Immature natural killer cell (primary cell): ENCODE data around the gene COX7A2L. TPM values are rescaled to one million over a fixed set of nuclear protein-coding genes. Genes with fewer than 3 reads are reported as not detected.
"Not testable (repeated sequence)": the region's sequence is repeated elsewhere in the genome, so short reads cannot be mapped to it uniquely, and the experiment has no call there.

Experiments used
- DNase-seq, 3 donors: peaks; one replicate each; pipeline ENCODE4 v3.0.0; 2022; ENCODE audit warnings: mixed read lengths in 1 of 3
- H3K27ac Mint-ChIP-seq, 6 donors: one replicate each; pipeline ENCODE4 v1.8.0; 2020; ENCODE audit warnings: mixed read lengths in 6 of 6, mild to moderate bottlenecking in 5 of 6, inconsistent platforms in 4 of 6, moderate library complexity in 3 of 6
- H3K27me3 Mint-ChIP-seq, 3 donors: one replicate each; pipeline ENCODE4 v1.8.0; 2020 to 2021; ENCODE audit warnings: low read depth in 3 of 3, mild to moderate bottlenecking in 3 of 3, mixed read lengths in 3 of 3, moderate library complexity in 3 of 3, inconsistent platforms in 1 of 3
- H3K36me3 Mint-ChIP-seq, 3 donors: one replicate each; pipeline ENCODE4 v1.8.0; 2020; ENCODE audit warnings: mixed read lengths in 3 of 3, inconsistent platforms in 2 of 3, mild to moderate bottlenecking in 2 of 3
- H3K4me1 Mint-ChIP-seq, 2 donors: one replicate each; pipeline ENCODE4 v1.8.0; 2020; ENCODE audit warnings: inconsistent platforms in 2 of 2, mild to moderate bottlenecking in 2 of 2, mixed read lengths in 2 of 2, moderate library complexity in 1 of 2
- H3K4me3 Mint-ChIP-seq, 5 donors: one replicate each; pipeline ENCODE4 v1.8.0; 2020; ENCODE audit warnings: mild to moderate bottlenecking in 5 of 5, mixed read lengths in 5 of 5, inconsistent platforms in 3 of 5, moderate library complexity in 3 of 5
- H3K9me3 Mint-ChIP-seq, 6 donors: one replicate each; pipeline ENCODE4 v1.8.0; 2020; ENCODE audit warnings: mild to moderate bottlenecking in 6 of 6, mixed read lengths in 6 of 6, inconsistent platforms in 4 of 6, moderate library complexity in 3 of 6
- polyA plus RNA-seq, 3 donors: library from polyadenylated mRNA; unstranded; fragments of 300-500 nt; fragmentation: Illumina TruSeq; gene quantifications; one replicate each; pipeline ENCODE4 v1.2.3, GENCODE V29; 2021

COX7A2L gene
- polyA plus RNA-seq, 3 donors from 2014 or later = 172 to 205 (median 202) TPM

- Mint-ChIP-seq H3K4me1 (peaks cover 60 to 77% of the 10 kb centered on the region in 2 donors), H3K9me3 (no peaks in the 10 kb centered on the region)
These were observed 1.6 kb downstream of the COX7A2L start for GRCh38 chr2:42359304-42359964.

GRCh38 chr2:42353792-42354429 lies 7.1 kb downstream of the COX7A2L start:
- Mint-ChIP-seq H3K36me3 (peaks cover 0 to 17% (median 6%) of the 10 kb centered on the region in 3 donors), H3K4me1 (peaks cover 49 to 67% of the 10 kb centered on the region in 2 donors), H3K27ac (peak overlapping the region; percentile 4 to 63 (median 41)), H3K27me3 (no peaks in the 10 kb centered on the region), H3K9me3 (no peaks in the 10 kb centered on the region), H3K4me3 (no peak overlapping the region)
- no peak for DNase-seq

More at GRCh38 chr2:42359304-42359964, 1.6 kb downstream of the COX7A2L start:
- DNase-seq = peak; percentile 9 to 25 (median 15)
- H3K36me3 Mint-ChIP-seq = no peaks in the 10 kb centered on the region
- peaks cover 0 to 15% (median 8%) of the 10 kb centered on the region in 3 donors for H3K27me3 Mint-ChIP-seq
- H3K4me3 Mint-ChIP-seq = peak overlapping the region; percentile 87 to 96 (median 92)
- peak overlapping the region; percentile 95 to 97 (median 96) for H3K27ac Mint-ChIP-seq

GRCh38 chr2:42351864-42352263 lies 9.2 kb downstream of the COX7A2L start:
- Mint-ChIP-seq H3K4me1 (peaks cover 38 to 52% of the 10 kb centered on the region in 2 donors), H3K27ac (no peak overlapping the region), H3K36me3 (peaks cover 6 to 30% (median 16%) of the 10 kb centered on the region in 3 donors), H3K4me3 (no peak overlapping the region), H3K27me3 (no peaks in the 10 kb centered on the region), H3K9me3 (no peaks in the 10 kb centered on the region)
- DNase-seq = no peak

GRCh38 chr2:42350434-42351063 lies 10.5 kb downstream of the COX7A2L start:
- Mint-ChIP-seq H3K4me1 (peaks cover 34 to 41% of the 10 kb centered on the region in 2 donors), H3K4me3 (no peak overlapping the region), H3K9me3 (no peaks in the 10 kb centered on the region), H3K36me3 (peaks cover 9 to 35% (median 16%) of the 10 kb centered on the region in 3 donors), H3K27me3 (no peaks in the 10 kb centered on the region), H3K27ac (peak overlapping the region in 1 of 6 donors; percentile 23)
- DNase-seq = no peak

- Mint-ChIP-seq H3K36me3 (peaks cover 13 to 37% (median 19%) of the 10 kb centered on the region in 3 donors), H3K4me1 (peaks cover 17 to 24% of the 10 kb centered on the region in 2 donors), H3K27me3 (no peaks in the 10 kb centered on the region), H3K27ac (peak overlapping the region in 2 of 6 donors; percentile 52 to 53), H3K9me3 (no peaks in the 10 kb centered on the region), H3K4me3 (no peak overlapping the region)
- no peak for DNase-seq
These were observed 12.8 kb downstream of the COX7A2L start for GRCh38 chr2:42348113-42348805.

- Mint-ChIP-seq H3K27ac (peak overlapping the region in 1 of 6 donors; percentile 56), H3K36me3 (peaks cover 14 to 36% (median 19%) of the 10 kb centered on the region in 3 donors), H3K4me1 (peaks cover 13 to 24% of the 10 kb centered on the region in 2 donors)
- H3K4me3 Mint-ChIP-seq, H3K27me3 Mint-ChIP-seq, H3K9me3 Mint-ChIP-seq, DNase-seq: not testable (repeated sequence)
These were observed 13.5 kb downstream of the COX7A2L start for GRCh38 chr2:42347518-42347917.

GRCh38 chr2:42346856-42347255 lies 14.2 kb downstream of the COX7A2L start:
- not testable (repeated sequence) for H3K27ac Mint-ChIP-seq, H3K9me3 Mint-ChIP-seq, DNase-seq, H3K4me3 Mint-ChIP-seq, H3K27me3 Mint-ChIP-seq
- Mint-ChIP-seq H3K36me3 (peaks cover 14 to 31% (median 19%) of the 10 kb centered on the region in 3 donors), H3K4me1 (peaks cover 18 to 24% of the 10 kb centered on the region in 2 donors)

GRCh38 chr2:42345986-42346385 lies 15.0 kb downstream of the COX7A2L start:
- no peak overlapping the region for H3K27ac Mint-ChIP-seq
- H3K9me3 Mint-ChIP-seq = no peaks in the 10 kb centered on the region
- peaks cover 14 to 23% (median 19%) of the 10 kb centered on the region in 3 donors for H3K36me3 Mint-ChIP-seq
- H3K27me3 Mint-ChIP-seq = no peaks in the 10 kb centered on the region
- no peak overlapping the region for H3K4me3 Mint-ChIP-seq
- no peak for DNase-seq
- H3K4me1 Mint-ChIP-seq = peaks cover 20 to 29% of the 10 kb centered on the region in 2 donors

- no peak for DNase-seq
- peaks cover 15 to 24% of the 10 kb centered on the region in 2 donors for H3K4me1 Mint-ChIP-seq
- H3K9me3 Mint-ChIP-seq = no peaks in the 10 kb centered on the region
- peaks cover 13 to 26% (median 22%) of the 10 kb centered on the region in 3 donors for H3K36me3 Mint-ChIP-seq
- peak overlapping the region in 3 of 6 donors; percentile 5 to 75 (median 10) for H3K27ac Mint-ChIP-seq
- H3K4me3 Mint-ChIP-seq = no peak overlapping the region
- no peaks in the 10 kb centered on the region for H3K27me3 Mint-ChIP-seq
These were observed 18.2 kb downstream of the COX7A2L start for GRCh38 chr2:42342795-42343241.

- Mint-ChIP-seq H3K9me3 (no peaks in the 10 kb centered on the region), H3K36me3 (peaks cover 11 to 25% (median 23%) of the 10 kb centered on the region in 3 donors), H3K27me3 (no peaks in the 10 kb centered on the region), H3K27ac (peak overlapping the region in 2 of 6 donors; percentile 13 to 43), H3K4me3 (no peak overlapping the region), H3K4me1 (peaks cover 14 to 24% of the 10 kb centered on the region in 2 donors)
- DNase-seq = no peak
These were observed 18.8 kb downstream of the COX7A2L start for GRCh38 chr2:42342061-42342794.

GRCh38 chr2:42340938-42341636 lies 19.9 kb downstream of the COX7A2L start:
- H3K27me3 Mint-ChIP-seq = no peaks in the 10 kb centered on the region
- no peak for DNase-seq
- peak overlapping the region in 1 of 5 donors; percentile 21 for H3K4me3 Mint-ChIP-seq
- peak overlapping the region in 2 of 6 donors; percentile 24 to 80 for H3K27ac Mint-ChIP-seq
- H3K4me1 Mint-ChIP-seq = peaks cover 12 to 24% of the 10 kb centered on the region in 2 donors
- H3K36me3 Mint-ChIP-seq = peaks cover 9 to 26% (median 23%) of the 10 kb centered on the region in 3 donors
- H3K9me3 Mint-ChIP-seq = no peaks in the 10 kb centered on the region
